Measurements from ENCODE around the gene EXTL1. TPM values are rescaled to one million over a fixed set of nuclear protein-coding genes. Genes with fewer than 3 reads are reported as not detected.
A peak's percentile ranks its signal among the peaks of the same experiment; 100 is the strongest.

The EXTL1 gene
- total RNA-seq, 1 donor from 2014 or later, result 0.95 TPM

- H3K4me1 ChIP-seq, result peaks cover 16% of the 10 kb centered on the region
- peaks cover 9% of the 10 kb centered on the region for H4K20me1 ChIP-seq (ENCODE audit: low read depth)
- H3F3A ChIP-seq (ENCODE audit: low read depth), result peaks cover 11% of the 10 kb centered on the region
- peaks cover 94% of the 10 kb centered on the region for H3K27me3 ChIP-seq
- H3K36me3 ChIP-seq, result no peaks in the 10 kb centered on the region
- no peak overlapping the region for H3K4me2 ChIP-seq
- DNase-seq (ENCODE audit: low spot score), result no peak
- no peak overlapping the region for H3K4me3 ChIP-seq
- Mint-ChIP-seq H3K9me3 (no peaks in the 10 kb centered on the region), H3K36me3 (no peaks in the 10 kb centered on the region), H3K27ac (no peak overlapping the region), H3K4me1 (peaks cover 6% of the 10 kb centered on the region), H3K27me3 (ENCODE audit: insufficient read depth, low read depth) (peaks cover 51% of the 10 kb centered on the region), H3K4me3 (no peak overlapping the region)
- TF ChIP-seq EZH2 (IDR thresholded peaks at IDR 0.05), result no peak
- no peak for TF ChIP-seq CTCF (IDR thresholded peaks at IDR 0.05)
- no peak for TF ChIP-seq EZH2phosphoT487 (IDR thresholded peaks at IDR 0.05)
- no peak overlapping the region for H2AFZ ChIP-seq (replicated peaks)
- no peak overlapping the region for H3K9ac ChIP-seq
- no peaks in the 10 kb centered on the region for H3K9me3 ChIP-seq (ENCODE audit: low read depth)
- no peaks in the 10 kb centered on the region for H3K79me2 ChIP-seq (ENCODE audit: low read depth)
- H3K27ac ChIP-seq, result no peak overlapping the region
Measured at GRCh38 chr1:26043765-26044164, 22.2 kb downstream of the EXTL1 start.

GRCh38 chr1:26044414-26044813 is 22.8 kb downstream of the EXTL1 start:
- no peak for TF ChIP-seq CTCF (IDR thresholded peaks at IDR 0.05)
- TF ChIP-seq EZH2phosphoT487 (IDR thresholded peaks at IDR 0.05), result no peak
- Mint-ChIP-seq H3K9me3 (no peaks in the 10 kb centered on the region), H3K4me3 (no peak overlapping the region), H3K27ac (no peak overlapping the region), H3K27me3 (ENCODE audit: insufficient read depth, low read depth) (peaks cover 52% of the 10 kb centered on the region), H3K36me3 (no peaks in the 10 kb centered on the region), H3K4me1 (peaks cover 6% of the 10 kb centered on the region)
- H3F3A ChIP-seq (ENCODE audit: low read depth), result peaks cover 11% of the 10 kb centered on the region
- peaks cover 9% of the 10 kb centered on the region for H4K20me1 ChIP-seq (ENCODE audit: low read depth)
- H3K27me3 ChIP-seq, result peaks cover 95% of the 10 kb centered on the region
- H3K4me3 ChIP-seq, result no peak overlapping the region
- no peaks in the 10 kb centered on the region for H3K36me3 ChIP-seq
- H3K4me2 ChIP-seq, result no peak overlapping the region
- H3K4me1 ChIP-seq, result peaks cover 16% of the 10 kb centered on the region
- H3K9ac ChIP-seq, result no peak overlapping the region
- H3K9me3 ChIP-seq (ENCODE audit: low read depth), result no peaks in the 10 kb centered on the region
- no peak for DNase-seq (ENCODE audit: low spot score)
- no peaks in the 10 kb centered on the region for H3K79me2 ChIP-seq (ENCODE audit: low read depth)
- no peak overlapping the region for H3K27ac ChIP-seq
- H2AFZ ChIP-seq (replicated peaks), result no peak overlapping the region

GRCh38 chr1:26044971-26045721 is 23.6 kb downstream of the EXTL1 start:
- Histone ChIP-seq H2AFZ (replicated peaks) (peak overlapping the region; percentile 87), H3K9ac (no peak overlapping the region), H3F3A (ENCODE audit: low read depth) (peaks cover 11% of the 10 kb centered on the region), H3K27ac (no peak overlapping the region), H3K9me3 (ENCODE audit: low read depth) (no peaks in the 10 kb centered on the region), H3K36me3 (no peaks in the 10 kb centered on the region), H3K4me1 (peaks cover 16% of the 10 kb centered on the region), H3K4me2 (peak overlapping the region; percentile 88), H3K4me3 (peak overlapping the region; percentile 49), H4K20me1 (ENCODE audit: low read depth) (peaks cover 9% of the 10 kb centered on the region), H3K79me2 (ENCODE audit: low read depth) (no peaks in the 10 kb centered on the region), H3K27me3 (peaks cover 96% of the 10 kb centered on the region)
- Mint-ChIP-seq H3K9me3 (no peaks in the 10 kb centered on the region), H3K4me1 (peaks cover 6% of the 10 kb centered on the region), H3K4me3 (peak overlapping the region; percentile 73), H3K27me3 (ENCODE audit: insufficient read depth, low read depth) (peaks cover 58% of the 10 kb centered on the region), H3K36me3 (no peaks in the 10 kb centered on the region), H3K27ac (no peak overlapping the region)
- DNase-seq (ENCODE audit: low spot score), result peak; percentile 31
- no peak for TF ChIP-seq CTCF (IDR thresholded peaks at IDR 0.05)
